ENCODE measurements around the gene RAD50. TPM values are rescaled to one million over a fixed set of nuclear protein-coding genes. Genes with fewer than 3 reads are reported as not detected.
"Not testable (repeated sequence)": the region's sequence is repeated elsewhere in the genome, so short reads cannot be mapped to it uniquely, and the experiment has no call there.

Gene RAD50
- total RNA-seq, 1 donor from 2014 or later: 42.6 TPM

DNA sequence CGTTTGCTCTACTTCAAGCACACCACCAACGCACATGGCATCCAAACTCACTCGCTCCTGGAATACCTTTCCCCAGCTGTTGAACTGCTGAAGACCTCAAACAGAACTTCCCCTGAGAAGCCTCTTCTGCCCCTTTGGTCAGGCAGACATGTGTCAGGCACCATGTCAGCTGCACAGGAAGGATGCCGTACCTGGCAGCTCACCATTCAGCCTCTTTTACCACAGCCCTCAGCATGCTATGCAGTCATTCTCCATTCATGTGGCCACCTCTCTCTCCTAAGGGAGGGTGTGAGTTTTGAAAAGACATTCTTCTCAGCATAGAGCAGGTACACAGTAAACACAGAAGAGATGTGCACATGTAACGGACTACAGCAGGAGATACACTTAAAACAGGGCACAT, 131.2 kb downstream of the RAD50 start:
- Mint-ChIP-seq H3K27me3 (no peaks in the 10 kb centered on the region), H3K4me1 (peaks cover 22% of the 10 kb centered on the region), H3K9me3 (no peaks in the 10 kb centered on the region), H3K36me3 (ENCODE audit: low read depth) (peaks cover 4% of the 10 kb centered on the region), H3K27ac (no peak overlapping the region), H3K4me3 (no peak overlapping the region)
- CTCF ChIA-PET: no interaction called here
- ATAC-seq (ENCODE audit: low read depth): no peak
- DNase-seq: no peak
- TF ChIP-seq, protein P1, sequence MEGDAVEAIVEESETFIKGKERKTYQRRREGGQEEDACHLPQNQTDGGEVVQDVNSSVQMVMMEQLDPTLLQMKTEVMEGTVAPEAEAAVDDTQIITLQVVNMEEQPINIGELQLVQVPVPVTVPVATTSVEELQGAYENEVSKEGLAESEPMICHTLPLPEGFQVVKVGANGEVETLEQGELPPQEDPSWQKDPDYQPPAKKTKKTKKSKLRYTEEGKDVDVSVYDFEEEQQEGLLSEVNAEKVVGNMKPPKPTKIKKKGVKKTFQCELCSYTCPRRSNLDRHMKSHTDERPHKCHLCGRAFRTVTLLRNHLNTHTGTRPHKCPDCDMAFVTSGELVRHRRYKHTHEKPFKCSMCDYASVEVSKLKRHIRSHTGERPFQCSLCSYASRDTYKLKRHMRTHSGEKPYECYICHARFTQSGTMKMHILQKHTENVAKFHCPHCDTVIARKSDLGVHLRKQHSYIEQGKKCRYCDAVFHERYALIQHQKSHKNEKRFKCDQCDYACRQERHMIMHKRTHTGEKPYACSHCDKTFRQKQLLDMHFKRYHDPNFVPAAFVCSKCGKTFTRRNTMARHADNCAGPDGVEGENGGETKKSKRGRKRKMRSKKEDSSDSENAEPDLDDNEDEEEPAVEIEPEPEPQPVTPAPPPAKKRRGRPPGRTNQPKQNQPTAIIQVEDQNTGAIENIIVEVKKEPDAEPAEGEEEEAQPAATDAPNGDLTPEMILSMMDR (IDR thresholded peaks at IDR 0.05): no peak
- intact Hi-C loops (cut with micrococcal nuclease): no loop called here
- POLR2A ChIA-PET: no interaction called here

DNA sequence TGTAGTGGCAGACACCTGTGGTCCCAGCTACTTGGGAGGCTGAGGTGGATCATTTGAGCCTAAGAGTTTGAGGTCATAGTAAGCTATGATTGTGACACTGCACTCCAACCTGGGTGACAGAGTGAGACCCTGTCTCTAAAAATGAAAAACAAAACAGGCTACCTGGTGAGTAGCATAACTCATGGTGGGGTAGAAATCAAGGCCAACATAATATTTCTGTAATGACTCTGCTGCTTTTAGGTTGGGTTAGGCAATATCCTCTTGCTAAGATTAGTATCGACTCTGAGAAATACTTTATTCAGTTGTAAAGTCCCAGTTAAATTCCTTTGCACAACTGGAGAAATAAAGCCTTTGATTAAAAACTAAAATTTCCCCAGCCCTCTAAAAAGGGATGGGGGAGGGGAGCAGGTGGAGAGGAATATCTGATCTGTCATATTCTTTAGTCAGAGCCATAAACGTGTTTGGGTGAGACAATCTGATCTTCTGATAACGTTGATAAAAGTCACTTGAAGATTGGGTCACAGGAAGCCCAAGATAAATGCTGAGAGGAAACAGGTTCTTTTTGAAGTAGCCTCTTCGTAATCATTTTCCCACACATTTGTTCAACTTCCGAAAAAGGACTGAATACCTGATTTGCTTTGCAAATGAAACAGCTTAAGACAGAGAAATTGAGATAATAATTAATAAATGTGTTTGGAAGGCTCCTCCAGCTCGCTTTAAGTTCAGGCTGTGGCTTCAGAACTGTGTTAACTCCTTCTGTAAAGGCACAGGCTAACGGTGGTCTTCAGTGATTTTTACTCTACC, 132.0 kb downstream of the RAD50 start:
- Mint-ChIP-seq H3K4me3 (no peak overlapping the region), H3K27me3 (no peaks in the 10 kb centered on the region), H3K4me1 (peaks cover 22% of the 10 kb centered on the region), H3K9me3 (no peaks in the 10 kb centered on the region), H3K36me3 (ENCODE audit: low read depth) (peaks cover 4% of the 10 kb centered on the region), H3K27ac (peak overlapping the region; percentile 50)
- ChIA-PET POLR2A (no interaction called here), CTCF (no interaction called here)
- no peak for ATAC-seq (ENCODE audit: low read depth)
- intact Hi-C loops (cut with micrococcal nuclease): no loop called here
- TF ChIP-seq, protein P1 (IDR thresholded peaks at IDR 0.05): no peak
- no peak for DNase-seq

DNA sequence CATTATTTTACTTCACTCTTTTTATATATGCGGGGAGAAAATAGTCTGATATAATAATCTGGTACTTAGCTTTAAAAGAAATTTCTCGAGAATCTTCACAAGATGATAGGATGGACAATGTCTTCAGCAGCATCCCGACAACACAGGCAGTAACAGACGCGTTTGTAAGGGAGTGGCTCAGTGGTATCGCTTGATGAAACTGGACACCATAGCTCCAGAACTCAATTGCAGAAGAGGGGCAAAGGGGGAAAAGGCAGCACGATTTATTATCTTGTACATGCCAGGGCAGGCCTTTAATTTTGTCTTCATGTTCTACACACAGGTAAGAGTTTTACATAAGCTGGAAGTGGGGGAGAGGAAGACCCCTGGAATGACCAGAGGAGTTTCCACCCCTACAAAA, 132.7 kb downstream of the RAD50 start:
- no peak overlapping the region for H3K27ac Mint-ChIP-seq
- intact Hi-C loops (cut with micrococcal nuclease): no loop called here
- peaks cover 22% of the 10 kb centered on the region for H3K4me1 Mint-ChIP-seq
- no peak for ATAC-seq (ENCODE audit: low read depth)
- H3K36me3 Mint-ChIP-seq (ENCODE audit: low read depth): peaks cover 4% of the 10 kb centered on the region
- TF ChIP-seq, protein P1 (IDR thresholded peaks at IDR 0.05): no peak
- H3K4me3 Mint-ChIP-seq: no peak overlapping the region
- CTCF ChIA-PET: no interaction called here
- H3K27me3 Mint-ChIP-seq: no peaks in the 10 kb centered on the region
- no peaks in the 10 kb centered on the region for H3K9me3 Mint-ChIP-seq
- DNase-seq: no peak
- POLR2A ChIA-PET: no interaction called here

DNA sequence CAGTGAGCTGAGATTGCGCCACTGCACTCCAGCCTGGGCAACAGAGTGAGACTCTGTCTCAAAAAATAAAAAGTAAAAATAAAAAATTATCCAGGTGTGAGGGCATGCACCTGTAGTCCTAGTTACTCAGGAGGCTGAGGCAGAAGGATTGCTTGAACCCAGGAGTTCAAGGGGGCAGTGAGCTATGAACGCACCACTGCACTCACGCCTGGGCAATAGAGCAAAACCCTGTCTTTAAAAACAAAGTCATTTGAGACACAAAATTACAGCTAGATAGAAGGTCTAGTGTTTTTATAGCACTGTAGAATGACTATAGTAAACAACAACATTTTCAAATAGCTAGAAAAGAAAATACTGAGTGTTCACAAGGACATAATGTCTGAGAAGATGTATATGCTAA, 133.4 kb downstream of the RAD50 start:
- TF ChIP-seq, protein P1 (IDR thresholded peaks at IDR 0.05): no peak
- no peak for ATAC-seq (ENCODE audit: low read depth)
- Mint-ChIP-seq H3K27ac (no peak overlapping the region), H3K36me3 (ENCODE audit: low read depth) (peaks cover 7% of the 10 kb centered on the region), H3K9me3 (no peaks in the 10 kb centered on the region), H3K4me1 (peaks cover 20% of the 10 kb centered on the region), H3K27me3 (no peaks in the 10 kb centered on the region), H3K4me3 (no peak overlapping the region)
- POLR2A ChIA-PET: no interaction called here
- CTCF ChIA-PET: no interaction called here
- DNase-seq: no peak
- intact Hi-C loops (cut with micrococcal nuclease): loop anchor here (5.0 kb wide), 1 partner anchor 33 kb away; the partner anchor contains the start of gene IL13

DNA sequence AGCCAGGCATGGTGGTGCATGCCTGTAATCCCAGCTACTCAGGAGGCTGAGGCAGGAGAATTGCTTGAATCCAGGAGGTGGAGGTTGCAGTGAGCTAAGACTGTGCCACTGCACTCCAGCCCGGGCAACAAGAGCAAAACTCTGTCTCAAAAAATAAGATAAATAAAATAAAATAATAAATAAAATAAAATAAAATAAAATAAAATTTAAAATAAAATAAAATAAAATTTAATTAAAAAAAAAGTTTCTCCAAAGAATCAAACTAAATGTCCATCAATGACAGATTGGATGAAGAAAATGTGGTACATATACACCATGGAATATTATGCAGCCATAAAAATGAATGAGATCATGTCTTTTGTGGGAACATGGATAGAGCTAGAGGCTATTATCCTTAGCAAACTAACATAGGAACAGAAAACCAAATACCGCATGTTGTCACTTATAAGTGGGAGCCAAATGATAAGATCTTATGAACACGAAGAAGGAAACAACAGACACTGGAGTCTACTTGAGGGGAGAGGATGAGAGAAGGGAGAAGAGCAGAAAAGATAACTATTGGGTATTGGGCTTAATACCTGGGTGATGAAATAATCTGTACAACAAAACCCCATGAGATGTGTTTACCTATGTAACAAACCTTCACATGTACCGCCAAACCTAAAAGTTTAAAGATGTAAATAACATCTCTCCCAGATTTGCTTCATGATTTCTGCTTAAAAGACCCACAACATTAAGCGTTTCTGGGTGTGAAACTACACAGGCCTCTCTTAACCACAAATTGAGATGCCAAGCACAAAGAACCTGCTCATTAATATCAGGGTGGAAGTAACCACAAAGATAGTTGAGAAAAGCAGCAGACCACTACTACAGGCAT, 135.2 kb downstream of the RAD50 start:
- DNase-seq; H3K4me3 Mint-ChIP-seq; CTCF ChIA-PET; POLR2A ChIA-PET; ATAC-seq (ENCODE audit: low read depth); H3K27me3 Mint-ChIP-seq; H3K9me3 Mint-ChIP-seq; H3K27ac Mint-ChIP-seq: not testable (repeated sequence)
- H3K4me1 Mint-ChIP-seq: peaks cover 20% of the 10 kb centered on the region
- H3K36me3 Mint-ChIP-seq (ENCODE audit: low read depth): peaks cover 17% of the 10 kb centered on the region
- intact Hi-C loops (cut with micrococcal nuclease): loop anchor here (5.0 kb wide), 1 partner anchor 35 kb away; the partner anchor contains the start of gene IL13

Data from activated B cell treated with CpG ODN at 0.5 μM for 24 hours (primary cell).